Measurements from ENCODE around the gene TNIP1.

DNA sequence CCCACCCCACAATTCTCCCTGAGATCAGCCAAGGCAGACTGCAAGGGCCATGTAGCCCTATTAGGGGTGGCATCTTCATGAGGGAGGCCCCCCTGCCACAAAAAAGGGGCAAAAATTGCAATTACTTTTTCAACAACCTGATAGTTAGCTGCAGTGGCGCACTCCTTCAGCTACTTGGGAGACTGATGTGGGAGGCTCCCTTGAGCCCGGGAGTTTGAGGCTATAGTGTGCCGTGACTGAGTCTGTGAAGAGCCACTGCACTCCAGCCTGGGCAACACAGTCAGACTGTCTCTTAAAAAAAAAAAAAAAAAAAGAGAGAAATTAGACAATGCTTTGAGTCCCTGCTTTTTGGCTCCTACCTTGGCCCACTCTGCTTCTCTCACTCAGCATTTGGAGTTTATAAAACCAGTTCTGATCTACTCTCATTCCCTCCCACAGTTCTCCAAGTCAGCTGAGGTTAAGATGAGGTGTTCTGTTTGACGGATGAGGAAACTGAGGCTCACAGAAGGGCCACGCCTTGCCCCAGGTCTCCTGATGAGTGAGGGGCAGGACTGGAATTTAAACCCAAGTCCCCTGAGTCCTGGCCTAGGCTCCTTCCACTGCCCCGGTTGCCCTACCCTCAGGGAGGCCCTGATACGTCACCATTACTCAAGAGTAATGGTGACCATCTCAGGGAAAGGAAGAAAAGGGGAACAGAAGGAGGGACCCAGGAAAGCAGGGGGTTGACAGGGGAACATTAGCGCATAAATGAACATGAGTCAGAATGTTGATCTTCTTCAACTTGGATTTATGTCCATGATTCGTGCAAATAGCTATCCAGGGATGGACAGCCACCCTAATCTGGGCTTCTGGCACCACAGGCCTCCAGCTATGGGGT, 51.4 kb downstream of the TNIP1 start:
- TF ChIP-seq, protein P1, sequence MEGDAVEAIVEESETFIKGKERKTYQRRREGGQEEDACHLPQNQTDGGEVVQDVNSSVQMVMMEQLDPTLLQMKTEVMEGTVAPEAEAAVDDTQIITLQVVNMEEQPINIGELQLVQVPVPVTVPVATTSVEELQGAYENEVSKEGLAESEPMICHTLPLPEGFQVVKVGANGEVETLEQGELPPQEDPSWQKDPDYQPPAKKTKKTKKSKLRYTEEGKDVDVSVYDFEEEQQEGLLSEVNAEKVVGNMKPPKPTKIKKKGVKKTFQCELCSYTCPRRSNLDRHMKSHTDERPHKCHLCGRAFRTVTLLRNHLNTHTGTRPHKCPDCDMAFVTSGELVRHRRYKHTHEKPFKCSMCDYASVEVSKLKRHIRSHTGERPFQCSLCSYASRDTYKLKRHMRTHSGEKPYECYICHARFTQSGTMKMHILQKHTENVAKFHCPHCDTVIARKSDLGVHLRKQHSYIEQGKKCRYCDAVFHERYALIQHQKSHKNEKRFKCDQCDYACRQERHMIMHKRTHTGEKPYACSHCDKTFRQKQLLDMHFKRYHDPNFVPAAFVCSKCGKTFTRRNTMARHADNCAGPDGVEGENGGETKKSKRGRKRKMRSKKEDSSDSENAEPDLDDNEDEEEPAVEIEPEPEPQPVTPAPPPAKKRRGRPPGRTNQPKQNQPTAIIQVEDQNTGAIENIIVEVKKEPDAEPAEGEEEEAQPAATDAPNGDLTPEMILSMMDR (IDR thresholded peaks at IDR 0.05), result no peak
- TF ChIP-seq EP300 (IDR thresholded peaks at IDR 0.05), result no peak
- peak in 1 of 3 donors; percentile 2 for TF ChIP-seq POLR2AphosphoS5 (IDR thresholded peaks at IDR 0.05)
- TF ChIP-seq POLR2A (IDR thresholded peaks at IDR 0.05), result no peak

Data from stomach (tissue), 4 donors.